ENCODE measurements around the gene TRERF1.
A peak's percentile ranks its signal among the peaks of the same experiment; 100 is the strongest.

TRERF1 gene

DNA sequence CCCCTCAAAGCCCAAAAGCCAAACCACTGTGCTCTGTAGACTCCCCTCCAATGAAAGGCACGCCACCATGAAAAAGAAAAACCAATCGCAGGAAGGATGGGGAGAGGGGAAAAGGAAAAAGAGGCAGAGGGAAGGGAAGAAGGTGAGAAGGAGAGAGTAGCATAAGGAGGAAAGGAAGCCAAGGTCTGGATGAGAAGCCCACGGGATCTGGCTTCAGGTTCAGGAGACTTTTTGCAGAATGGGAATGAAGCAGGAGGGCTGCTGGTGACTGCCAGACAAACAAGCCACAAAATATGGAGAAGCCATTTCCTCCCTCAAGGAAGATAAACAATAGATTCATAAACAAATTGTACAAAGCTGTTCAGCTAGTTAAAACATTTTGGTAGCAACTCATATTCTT lies 155.1 kb downstream of the TRERF1 start:
- no peak for DNase-seq

DNA sequence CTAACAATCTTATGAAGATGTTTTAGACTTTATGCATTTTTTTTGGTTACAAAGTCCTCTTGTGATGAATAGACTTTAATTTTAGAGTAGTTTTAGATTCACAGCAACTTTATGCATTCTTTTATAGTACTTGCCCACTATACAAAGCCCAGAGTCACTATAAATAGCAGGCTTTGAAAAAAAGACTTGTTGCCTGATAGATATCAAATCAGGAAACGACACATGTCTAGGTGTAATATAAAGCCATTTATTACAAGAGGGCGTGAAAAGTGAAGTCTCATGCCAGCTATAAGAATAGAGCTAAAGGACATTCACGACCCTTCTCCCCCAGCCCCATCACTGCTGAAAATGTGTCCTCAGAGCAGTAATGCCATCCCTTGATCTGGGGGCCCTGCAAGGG lies 156.0 kb downstream of the TRERF1 start:
- DNase-seq: no peak

- DNase-seq: no peak
These were observed 156.5 kb downstream of the TRERF1 start for GRCh38 chr6:42295181-42295580.

- DNase-seq: peak; percentile 43
These were observed 157.0 kb downstream of the TRERF1 start for GRCh38 chr6:42294759-42295158.

- peak; percentile 41 for DNase-seq
These were observed 158.2 kb downstream of the TRERF1 start for GRCh38 chr6:42293386-42293977.

DNA sequence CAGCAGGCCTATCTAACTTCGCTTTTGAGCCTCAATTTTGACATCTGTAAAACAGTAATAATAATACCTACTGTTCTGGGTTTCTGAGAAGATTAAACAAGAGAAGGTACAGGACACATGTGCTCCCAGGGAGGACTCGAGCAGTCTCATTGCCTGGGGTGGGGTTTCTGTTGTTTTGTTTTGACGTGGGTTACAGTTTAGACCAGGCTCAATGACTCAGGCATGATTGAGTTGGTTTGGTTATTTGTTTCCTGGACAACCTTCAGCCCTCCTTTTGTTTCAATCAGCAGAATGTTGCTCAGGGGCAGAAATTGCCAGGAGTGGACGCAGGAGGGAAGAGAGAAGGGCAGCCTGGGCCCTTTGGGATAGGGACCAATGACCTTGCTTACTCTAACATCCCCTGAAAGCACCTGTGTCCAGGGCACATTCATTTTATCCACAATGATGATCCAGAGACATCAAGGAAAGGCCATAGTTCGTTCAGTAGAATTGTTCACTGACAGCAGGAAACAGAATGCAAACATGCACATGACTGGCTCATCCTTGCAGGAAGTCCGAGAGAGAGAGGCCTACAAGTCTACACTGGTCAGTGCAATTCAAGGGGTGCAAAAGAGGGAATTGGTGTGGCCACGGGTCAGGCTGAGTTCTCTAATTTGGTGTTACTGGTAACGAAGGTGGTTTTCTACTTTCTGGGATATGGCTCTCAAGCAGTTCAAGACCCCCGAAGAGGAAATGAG lies 159.6 kb downstream of the TRERF1 start:
- DNase-seq: peak; percentile 19

DNA sequence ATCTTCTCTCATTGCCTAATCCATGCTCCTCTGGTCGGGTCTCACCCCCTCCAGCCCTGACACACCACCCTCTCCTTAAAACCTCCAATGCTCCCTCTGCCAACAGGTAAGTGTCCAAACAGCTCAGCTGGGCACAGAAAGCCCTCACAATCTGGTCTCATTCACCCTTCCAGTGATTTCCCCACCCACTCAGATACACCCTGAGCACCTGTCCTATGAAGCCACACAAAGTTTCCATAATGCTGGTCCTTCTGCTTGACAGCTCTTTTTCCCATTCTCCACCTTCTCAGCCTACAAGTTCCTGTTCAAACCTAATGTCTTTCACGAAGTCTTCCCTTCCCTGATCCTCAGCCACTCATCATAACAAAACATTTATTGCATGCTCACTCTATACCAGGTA lies 164.0 kb downstream of the TRERF1 start:
- DNase-seq: no peak

GRCh38 chr6:42281570-42281969 lies 170.2 kb downstream of the TRERF1 start:
- DNase-seq: peak; percentile 56

GRCh38 chr6:42280966-42281533 lies 170.7 kb downstream of the TRERF1 start:
- no peak for DNase-seq

DNA sequence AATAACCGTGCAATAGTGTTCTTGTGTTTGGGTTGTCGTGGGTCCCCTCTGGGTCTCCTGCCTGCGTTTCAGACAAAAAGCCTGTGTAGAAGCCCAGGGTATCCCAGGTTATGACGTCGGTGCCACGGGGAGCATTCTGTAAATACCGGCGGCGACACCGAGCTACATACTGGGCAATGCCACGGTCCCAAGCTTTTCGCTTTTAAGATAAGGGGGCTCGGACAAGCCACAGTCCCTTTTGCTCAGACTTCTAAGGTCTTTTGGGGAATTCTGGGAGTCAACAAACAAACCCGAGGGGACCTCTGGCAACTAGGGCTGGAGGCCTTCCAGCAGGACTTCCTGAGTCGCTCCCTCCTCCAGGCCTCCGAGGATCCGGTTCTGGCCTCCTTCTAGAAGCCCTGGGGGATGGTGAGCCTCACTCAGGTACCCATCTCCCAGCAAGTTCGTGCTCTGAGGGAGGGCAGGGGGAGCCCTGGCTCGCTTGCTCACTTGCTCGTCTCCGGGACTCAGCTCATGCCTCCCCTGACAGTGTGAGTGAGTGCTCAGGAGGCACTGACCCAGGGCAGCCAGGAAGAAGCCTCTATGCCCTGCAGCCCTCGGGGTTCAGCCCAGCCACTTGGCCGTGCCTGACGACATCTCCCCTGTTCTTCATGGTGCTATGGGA lies 171.6 kb downstream of the TRERF1 start:
- no peak for DNase-seq

DNA sequence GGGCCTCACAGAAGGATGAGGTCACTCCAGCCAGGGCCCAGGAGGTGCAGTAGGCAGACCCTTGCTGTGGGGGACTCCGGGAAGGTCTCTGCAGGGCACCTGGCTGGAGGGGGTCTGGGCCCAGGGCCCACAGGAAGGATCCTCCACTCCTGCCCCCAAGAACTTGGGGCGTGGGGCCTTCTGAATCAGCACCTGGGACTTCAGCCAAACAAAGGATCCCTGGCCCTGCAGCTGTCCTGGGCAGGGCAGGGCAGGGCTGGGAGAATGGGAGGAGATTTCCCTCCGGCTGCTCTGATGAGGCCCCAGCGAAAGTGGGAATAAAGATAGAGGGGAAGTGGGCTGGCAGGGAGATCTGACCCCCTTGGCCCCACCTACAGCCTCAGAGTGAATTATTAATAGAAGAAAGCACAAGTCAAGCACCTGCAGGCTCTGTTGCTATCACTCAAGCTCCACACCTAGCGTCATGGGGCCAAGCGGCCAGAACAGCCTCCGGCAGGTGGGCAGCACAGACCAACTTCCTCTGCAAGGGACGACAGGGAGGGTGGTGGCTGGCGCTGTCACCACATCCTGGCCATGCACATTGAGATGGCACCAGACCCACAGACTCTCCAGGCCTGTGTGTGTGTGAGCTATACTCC lies 172.5 kb downstream of the TRERF1 start:
- peak; percentile 65 for DNase-seq

DNA sequence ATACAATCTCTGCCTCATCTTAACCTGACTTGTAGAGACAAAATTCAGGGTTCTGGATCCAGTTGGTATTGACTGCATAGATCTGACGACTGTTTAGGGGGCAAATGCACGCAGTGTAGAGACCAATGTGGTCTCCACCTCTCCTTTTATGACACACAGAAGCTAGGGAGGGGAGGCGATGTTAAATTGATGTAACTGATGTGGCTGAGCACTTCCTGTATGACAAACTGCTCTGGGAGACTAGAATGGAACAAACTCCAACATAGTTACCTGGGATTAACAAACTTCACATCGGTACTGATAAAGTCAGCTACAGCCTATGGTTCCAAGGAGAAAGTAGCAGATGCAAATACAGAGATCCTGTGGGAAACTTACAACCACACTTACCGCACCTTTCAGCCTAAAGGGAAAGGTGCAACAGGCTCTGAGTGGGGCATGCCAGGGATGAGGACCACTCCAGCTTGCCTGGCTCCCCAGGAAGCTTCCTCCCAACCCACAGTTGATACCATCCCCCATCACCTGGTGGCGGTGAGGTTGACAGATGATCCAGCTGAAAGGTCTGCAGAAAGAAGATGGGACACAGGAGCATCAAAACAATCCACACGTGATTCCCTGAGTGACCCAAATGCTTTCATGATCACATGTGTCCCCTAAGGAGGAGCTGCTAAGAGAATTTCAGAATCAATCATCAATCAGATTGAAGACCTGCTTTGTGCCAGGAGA lies 173.4 kb downstream of the TRERF1 start:
- no peak for DNase-seq

DNA sequence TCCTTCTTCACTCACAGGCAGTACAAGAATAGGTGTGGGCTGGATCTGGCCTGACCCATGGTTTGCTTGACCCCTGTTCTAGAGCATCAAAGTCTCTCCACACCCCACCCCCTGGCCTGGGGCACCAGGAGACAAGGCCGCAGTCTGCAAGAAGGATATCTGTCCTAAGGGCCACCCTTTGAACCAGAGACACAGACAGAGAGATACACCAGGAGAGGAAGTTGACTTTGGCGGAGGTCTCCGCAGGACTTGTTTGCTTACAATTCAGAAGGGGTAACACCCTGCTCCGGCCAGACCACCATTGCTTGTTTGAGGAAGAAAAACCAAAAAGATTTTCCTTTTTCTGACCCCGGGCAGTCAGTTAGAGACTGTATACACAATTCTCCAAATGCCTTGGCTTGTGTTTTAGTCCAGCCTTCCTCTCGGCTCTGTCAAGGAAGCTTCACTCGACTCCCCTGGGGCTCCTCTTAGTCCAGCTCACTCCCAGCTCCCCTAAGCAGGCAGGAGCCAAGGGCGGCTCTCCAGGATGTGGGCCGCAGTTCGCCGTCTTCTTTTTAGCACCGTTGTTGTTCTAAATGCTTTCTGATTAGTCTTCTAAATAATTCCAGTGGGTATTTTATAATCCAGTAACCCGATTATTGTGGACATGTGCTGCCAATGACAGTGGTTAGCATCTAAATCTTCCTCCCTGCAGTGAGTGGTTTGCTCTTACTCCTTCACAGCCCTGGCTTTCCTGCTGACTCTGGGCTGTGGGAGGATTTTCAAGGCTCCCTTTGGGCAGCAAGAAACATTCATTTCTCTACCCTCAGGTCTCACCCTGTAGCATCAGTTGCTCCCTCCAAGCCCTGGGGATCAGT lies 175.5 kb downstream of the TRERF1 start:
- no peak for DNase-seq

DNA sequence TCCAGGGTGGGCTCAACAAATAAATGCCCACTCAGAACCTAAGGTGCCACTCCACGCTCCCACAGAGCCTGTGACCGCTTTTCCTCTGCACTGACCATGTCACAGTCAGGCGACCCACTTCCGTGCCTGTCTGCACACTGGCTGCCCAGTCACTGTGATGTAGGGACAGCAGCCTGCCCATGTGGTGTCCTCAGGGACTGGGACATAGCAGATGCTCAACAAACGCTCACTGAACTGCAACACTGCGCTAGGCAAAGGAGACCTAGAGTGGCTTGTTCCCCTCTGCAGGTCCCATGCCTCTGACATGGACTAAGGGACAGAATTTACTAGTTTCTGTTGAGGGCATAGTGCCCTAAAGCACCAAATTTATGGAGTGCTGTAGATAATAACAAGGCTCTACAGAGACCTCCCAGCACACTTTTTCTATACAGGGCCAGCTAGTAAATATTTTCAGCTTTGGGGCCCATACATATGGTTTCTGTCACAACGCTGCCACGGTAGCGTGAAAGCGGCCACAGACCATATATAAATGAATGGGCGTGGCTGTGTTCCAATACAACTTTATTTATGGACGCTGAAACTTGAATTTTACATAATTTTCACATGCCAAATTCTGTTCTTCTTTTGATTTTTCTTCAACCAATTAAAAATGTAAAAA lies 176.2 kb downstream of the TRERF1 start:
- DNase-seq: no peak

DNA sequence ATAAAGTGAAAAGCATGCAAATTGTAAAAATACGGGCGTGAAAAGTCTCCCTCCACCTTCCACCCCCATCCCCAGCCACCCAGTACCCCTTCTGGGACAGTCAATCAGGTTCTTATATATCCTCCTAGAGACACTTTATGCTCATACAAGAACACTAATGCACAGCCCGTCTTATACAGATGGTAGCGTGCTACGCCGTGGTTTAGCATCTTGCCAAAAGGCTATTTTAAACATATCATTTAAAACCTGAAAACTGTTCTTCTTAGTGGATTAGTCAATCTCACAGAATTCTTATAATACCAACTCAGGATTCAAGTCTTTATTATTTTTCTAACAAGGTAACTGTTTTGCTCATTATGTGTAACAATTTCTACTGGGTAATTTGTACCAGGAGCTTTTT lies 176.8 kb downstream of the TRERF1 start:
- DNase-seq: no peak

- no peak for DNase-seq
These were observed 179.6 kb downstream of the TRERF1 start for GRCh38 chr6:42271834-42272805.

- DNase-seq: no peak
These were observed 181.7 kb downstream of the TRERF1 start for GRCh38 chr6:42269974-42270510.

DNA sequence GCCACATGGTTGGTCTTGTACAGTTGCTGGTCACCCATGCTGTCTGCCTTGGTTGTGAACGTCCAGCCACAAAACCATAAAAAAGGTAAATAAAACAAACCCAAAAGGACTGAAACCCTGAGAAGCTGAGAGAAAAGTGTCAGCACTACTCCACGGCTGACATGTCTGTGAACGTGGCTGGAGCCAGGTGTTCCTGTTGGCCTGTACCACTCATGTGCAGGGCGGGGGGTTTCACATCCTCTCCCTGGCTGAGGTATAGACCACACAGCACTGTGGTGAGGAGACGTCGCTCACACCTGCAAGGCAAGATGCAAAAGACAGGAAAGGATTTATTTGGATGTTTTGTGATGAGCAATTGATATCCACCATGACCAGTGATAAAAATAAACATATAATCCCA lies 182.2 kb downstream of the TRERF1 start:
- DNase-seq: no peak

- no peak for DNase-seq
These were observed 182.9 kb downstream of the TRERF1 start for GRCh38 chr6:42268835-42269204.
